GM12878 (cell line): Measurements from ENCODE around the gene IL22. TPM values are rescaled to one million over a fixed set of nuclear protein-coding genes. Genes with fewer than 3 reads are reported as not detected.

Source experiments
- BRCA1 ChIP-seq: IDR thresholded peaks from 2 replicates; pipeline ENCODE4 v1.6.1; 2011; ENCODE audit warnings: low read depth, low read length, improper control_type of control experiment
- E2F8 ChIP-seq: fragments of 450-650 bp; IDR thresholded peaks from 2 replicates; pipeline ENCODE4 v1.6.1; 2018; ENCODE audit warnings: mild to moderate bottlenecking, low read depth, moderate library complexity; ENCODE audit not compliant: partially characterized antibody
- HCFC1 ChIP-seq: fragments of 150-350 bp; IDR thresholded peaks from 2 replicates; pipeline ENCODE4 v1.6.1; 2014; ENCODE audit warnings: low read length
- MTA2 ChIP-seq: fragments of 450-650 bp; IDR thresholded peaks from 2 replicates; pipeline ENCODE4 v1.6.1; 2016; ENCODE audit warnings: low read depth, mild to moderate bottlenecking, moderate library complexity
- NFYA ChIP-seq: IDR thresholded peaks from 2 replicates; pipeline ENCODE4 v1.6.1; 2011; ENCODE audit warnings: low read depth, mild to moderate bottlenecking, low read length, improper control_type of control experiment, borderline replicate concordance
- RFX5 ChIP-seq: IDR thresholded peaks from 2 replicates; pipeline ENCODE4 v1.6.1; 2011; ENCODE audit warnings: low read depth, low read length, improper control_type of control experiment
- SIX5 ChIP-seq: IDR thresholded peaks from 2 replicates; pipeline ENCODE4 v1.6.1; 2011; ENCODE audit warnings: mild to moderate bottlenecking, low read depth, low read length, moderate library complexity; ENCODE audit not compliant: severe bottlenecking
- STAT3 ChIP-seq: IDR thresholded peaks from 2 replicates; pipeline ENCODE4 v1.6.1; 2011; ENCODE audit warnings: low read depth, low read length, improper control_type of control experiment
- TCF3 ChIP-seq: IDR thresholded peaks from 2 replicates; pipeline ENCODE4 v1.6.1; 2012; ENCODE audit warnings: low read depth, mild to moderate bottlenecking, low read length, borderline replicate concordance; ENCODE audit not compliant: insufficient read depth
- ZNF217 ChIP-seq: fragments of 450-650 bp; IDR thresholded peaks from 2 replicates; pipeline ENCODE4 v1.6.1; 2017; ENCODE audit warnings: antibody characterized with exemption, mild to moderate bottlenecking
- ZZZ3 ChIP-seq: IDR thresholded peaks from 2 replicates; pipeline ENCODE4 v1.6.1; 2011; ENCODE audit warnings: low read depth; ENCODE audit not compliant: control insufficient read depth, insufficient read length
- polyA plus RNA-seq, 11 experiments: library from polyadenylated mRNA; depleted of rRNA in 4 of 11; unstranded in 6 of 11; stranded (reverse) in 5 of 11; fragments of >200 nt; fragmentation: Nextera tagmentation in 4 of 11; fragmentation: Illumina TruSeq in 1 of 11; extraction: Ambion mirVana in 4 of 11; extraction: Trizol in 1 of 11; gene quantifications; 1 replicate in 1 of 11; 2 replicates in 10 of 11; pipeline versions ENCODE4 v1.2.1 to v1.2.3, GENCODE V29; 2011 to 2016; ENCODE audit warnings: inconsistent platforms in 2 of 11, missing spikeins in 2 of 11, low read depth in 1 of 11
- total RNA-seq, 4 experiments: library from RNA; depleted of rRNA in 3 of 4; stranded (reverse); fragments of >200 nt in 3 of 4; fragmentation: Illumina TruSeq in 1 of 4; extraction: Trizol in 1 of 4; gene quantifications; 2 replicates each; pipeline versions ENCODE4 v1.2.1 to v1.2.3, GENCODE V29; 2013 to 2021
- TF ChIP-seq, protein P1 (sequence below): fragments of 450-650 bp; IDR thresholded peaks from 2 replicates; pipeline ENCODE4 v1.6.1; 2016; ENCODE audit warnings: mild to moderate bottlenecking
- TF ChIP-seq, protein P2 (sequence below): fragments of 450-650 bp; IDR thresholded peaks from 2 replicates; pipeline ENCODE4 v1.6.1; 2017; ENCODE audit warnings: antibody characterized with exemption, mild to moderate bottlenecking, moderate library complexity
- TF ChIP-seq, protein P3 (sequence below): fragments of 150-350 bp; IDR thresholded peaks from 2 replicates; pipeline ENCODE4 v1.6.1; 2016; ENCODE audit warnings: low read depth, low read length
- TF ChIP-seq, protein P4 (sequence below): fragments of 150-350 bp; IDR thresholded peaks from 2 replicates; pipeline ENCODE4 v1.6.1; 2014; ENCODE audit warnings: mild to moderate bottlenecking, low read depth, low read length
- TF ChIP-seq, protein P5 (sequence below): IDR thresholded peaks from 2 replicates; pipeline ENCODE4 v1.6.1; 2011; ENCODE audit warnings: mild to moderate bottlenecking, low read depth, low read length, moderate library complexity; ENCODE audit not compliant: insufficient replicate concordance

Gene IL22
- total and polyA plus RNA-seq, 10 of the 15 experiments (the other 5 are each of a cell fraction or from before 2014, with no cell fraction given): not detected

- TF ChIP-seq RFX5: no peak
- TF ChIP-seq, protein P1, sequence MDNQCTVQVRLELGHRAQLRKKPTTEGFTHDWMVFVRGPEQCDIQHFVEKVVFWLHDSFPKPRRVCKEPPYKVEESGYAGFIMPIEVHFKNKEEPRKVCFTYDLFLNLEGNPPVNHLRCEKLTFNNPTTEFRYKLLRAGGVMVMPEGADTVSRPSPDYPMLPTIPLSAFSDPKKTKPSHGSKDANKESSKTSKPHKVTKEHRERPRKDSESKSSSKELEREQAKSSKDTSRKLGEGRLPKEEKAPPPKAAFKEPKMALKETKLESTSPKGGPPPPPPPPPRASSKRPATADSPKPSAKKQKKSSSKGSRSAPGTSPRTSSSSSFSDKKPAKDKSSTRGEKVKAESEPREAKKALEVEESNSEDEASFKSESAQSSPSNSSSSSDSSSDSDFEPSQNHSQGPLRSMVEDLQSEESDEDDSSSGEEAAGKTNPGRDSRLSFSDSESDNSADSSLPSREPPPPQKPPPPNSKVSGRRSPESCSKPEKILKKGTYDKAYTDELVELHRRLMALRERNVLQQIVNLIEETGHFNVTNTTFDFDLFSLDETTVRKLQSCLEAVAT: no peak
- no peak for TF ChIP-seq NFYA
- TF ChIP-seq BRCA1: no peak
- peak; percentile 34; the same call in 1 of the 2 replicates for TF ChIP-seq MTA2
- TF ChIP-seq, protein P2, sequence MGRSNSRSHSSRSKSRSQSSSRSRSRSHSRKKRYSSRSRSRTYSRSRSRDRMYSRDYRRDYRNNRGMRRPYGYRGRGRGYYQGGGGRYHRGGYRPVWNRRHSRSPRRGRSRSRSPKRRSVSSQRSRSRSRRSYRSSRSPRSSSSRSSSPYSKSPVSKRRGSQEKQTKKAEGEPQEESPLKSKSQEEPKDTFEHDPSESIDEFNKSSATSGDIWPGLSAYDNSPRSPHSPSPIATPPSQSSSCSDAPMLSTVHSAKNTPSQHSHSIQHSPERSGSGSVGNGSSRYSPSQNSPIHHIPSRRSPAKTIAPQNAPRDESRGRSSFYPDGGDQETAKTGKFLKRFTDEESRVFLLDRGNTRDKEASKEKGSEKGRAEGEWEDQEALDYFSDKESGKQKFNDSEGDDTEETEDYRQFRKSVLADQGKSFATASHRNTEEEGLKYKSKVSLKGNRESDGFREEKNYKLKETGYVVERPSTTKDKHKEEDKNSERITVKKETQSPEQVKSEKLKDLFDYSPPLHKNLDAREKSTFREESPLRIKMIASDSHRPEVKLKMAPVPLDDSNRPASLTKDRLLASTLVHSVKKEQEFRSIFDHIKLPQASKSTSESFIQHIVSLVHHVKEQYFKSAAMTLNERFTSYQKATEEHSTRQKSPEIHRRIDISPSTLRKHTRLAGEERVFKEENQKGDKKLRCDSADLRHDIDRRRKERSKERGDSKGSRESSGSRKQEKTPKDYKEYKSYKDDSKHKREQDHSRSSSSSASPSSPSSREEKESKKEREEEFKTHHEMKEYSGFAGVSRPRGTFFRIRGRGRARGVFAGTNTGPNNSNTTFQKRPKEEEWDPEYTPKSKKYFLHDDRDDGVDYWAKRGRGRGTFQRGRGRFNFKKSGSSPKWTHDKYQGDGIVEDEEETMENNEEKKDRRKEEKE: no peak
- TF ChIP-seq, protein P3, sequence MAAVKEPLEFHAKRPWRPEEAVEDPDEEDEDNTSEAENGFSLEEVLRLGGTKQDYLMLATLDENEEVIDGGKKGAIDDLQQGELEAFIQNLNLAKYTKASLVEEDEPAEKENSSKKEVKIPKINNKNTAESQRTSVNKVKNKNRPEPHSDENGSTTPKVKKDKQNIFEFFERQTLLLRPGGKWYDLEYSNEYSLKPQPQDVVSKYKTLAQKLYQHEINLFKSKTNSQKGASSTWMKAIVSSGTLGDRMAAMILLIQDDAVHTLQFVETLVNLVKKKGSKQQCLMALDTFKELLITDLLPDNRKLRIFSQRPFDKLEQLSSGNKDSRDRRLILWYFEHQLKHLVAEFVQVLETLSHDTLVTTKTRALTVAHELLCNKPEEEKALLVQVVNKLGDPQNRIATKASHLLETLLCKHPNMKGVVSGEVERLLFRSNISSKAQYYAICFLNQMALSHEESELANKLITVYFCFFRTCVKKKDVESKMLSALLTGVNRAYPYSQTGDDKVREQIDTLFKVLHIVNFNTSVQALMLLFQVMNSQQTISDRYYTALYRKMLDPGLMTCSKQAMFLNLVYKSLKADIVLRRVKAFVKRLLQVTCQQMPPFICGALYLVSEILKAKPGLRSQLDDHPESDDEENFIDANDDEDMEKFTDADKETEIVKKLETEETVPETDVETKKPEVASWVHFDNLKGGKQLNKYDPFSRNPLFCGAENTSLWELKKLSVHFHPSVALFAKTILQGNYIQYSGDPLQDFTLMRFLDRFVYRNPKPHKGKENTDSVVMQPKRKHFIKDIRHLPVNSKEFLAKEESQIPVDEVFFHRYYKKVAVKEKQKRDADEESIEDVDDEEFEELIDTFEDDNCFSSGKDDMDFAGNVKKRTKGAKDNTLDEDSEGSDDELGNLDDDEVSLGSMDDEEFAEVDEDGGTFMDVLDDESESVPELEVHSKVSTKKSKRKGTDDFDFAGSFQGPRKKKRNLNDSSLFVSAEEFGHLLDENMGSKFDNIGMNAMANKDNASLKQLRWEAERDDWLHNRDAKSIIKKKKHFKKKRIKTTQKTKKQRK: no peak
- no peak for TF ChIP-seq STAT3
- TF ChIP-seq, protein P4, sequence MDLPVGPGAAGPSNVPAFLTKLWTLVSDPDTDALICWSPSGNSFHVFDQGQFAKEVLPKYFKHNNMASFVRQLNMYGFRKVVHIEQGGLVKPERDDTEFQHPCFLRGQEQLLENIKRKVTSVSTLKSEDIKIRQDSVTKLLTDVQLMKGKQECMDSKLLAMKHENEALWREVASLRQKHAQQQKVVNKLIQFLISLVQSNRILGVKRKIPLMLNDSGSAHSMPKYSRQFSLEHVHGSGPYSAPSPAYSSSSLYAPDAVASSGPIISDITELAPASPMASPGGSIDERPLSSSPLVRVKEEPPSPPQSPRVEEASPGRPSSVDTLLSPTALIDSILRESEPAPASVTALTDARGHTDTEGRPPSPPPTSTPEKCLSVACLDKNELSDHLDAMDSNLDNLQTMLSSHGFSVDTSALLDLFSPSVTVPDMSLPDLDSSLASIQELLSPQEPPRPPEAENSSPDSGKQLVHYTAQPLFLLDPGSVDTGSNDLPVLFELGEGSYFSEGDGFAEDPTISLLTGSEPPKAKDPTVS: no peak
- TF ChIP-seq, protein P5, sequence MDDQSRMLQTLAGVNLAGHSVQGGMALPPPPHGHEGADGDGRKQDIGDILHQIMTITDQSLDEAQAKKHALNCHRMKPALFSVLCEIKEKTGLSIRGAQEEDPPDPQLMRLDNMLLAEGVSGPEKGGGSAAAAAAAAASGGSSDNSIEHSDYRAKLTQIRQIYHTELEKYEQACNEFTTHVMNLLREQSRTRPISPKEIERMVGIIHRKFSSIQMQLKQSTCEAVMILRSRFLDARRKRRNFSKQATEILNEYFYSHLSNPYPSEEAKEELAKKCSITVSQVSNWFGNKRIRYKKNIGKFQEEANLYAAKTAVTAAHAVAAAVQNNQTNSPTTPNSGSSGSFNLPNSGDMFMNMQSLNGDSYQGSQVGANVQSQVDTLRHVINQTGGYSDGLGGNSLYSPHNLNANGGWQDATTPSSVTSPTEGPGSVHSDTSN: no peak
- TF ChIP-seq ZNF217: no peak
- TF ChIP-seq TCF3: no peak
- no peak for TF ChIP-seq E2F8
- TF ChIP-seq SIX5: no peak
- no peak for TF ChIP-seq ZZZ3
- TF ChIP-seq HCFC1: no peak
Measured at GRCh38 chr12:68240975-68241374, 12.4 kb downstream of the IL22 start (continued).
